Measurements from ENCODE around the gene CRX. TPM values are rescaled to one million over a fixed set of nuclear protein-coding genes. Genes with fewer than 3 reads are reported as not detected.

The CRX gene
- total RNA-seq, 1 experiment from 2014 or later: not detected

DNA sequence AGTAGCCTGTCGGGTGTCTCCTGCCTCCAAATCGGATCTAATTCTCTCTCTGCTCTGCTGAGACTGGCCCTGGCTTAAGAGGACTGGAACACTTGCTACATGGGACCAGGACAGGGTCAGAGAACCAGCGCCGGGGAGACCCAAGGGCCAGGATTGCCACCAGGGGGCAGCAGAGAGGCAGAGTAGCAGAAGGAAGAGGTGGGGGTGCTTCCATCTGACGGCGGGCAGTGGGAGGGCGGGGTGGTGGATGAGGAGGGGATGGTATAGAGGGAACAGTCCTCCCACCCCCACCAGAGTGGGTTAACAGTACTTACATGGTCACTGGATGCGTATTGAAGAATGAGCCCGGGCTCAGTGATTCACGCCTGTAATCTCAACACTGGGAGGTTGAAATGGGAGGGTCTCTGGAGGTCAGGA lies 31.3 kb upstream of the CRX start:
- Histone ChIP-seq H3K79me2 (ENCODE audit: low read depth) (no peaks in the 10 kb centered on the region), H3K9me2 (ENCODE audit: insufficient read depth) (no peaks in the 10 kb centered on the region), H2AFZ (peak overlapping the region; percentile 66; the same call in 1 of the 2 replicates), H4K20me1 (ENCODE audit: insufficient read depth) (no peaks in the 10 kb centered on the region), H3K4me1 (replicated peaks; ENCODE audit: insufficient read depth) (peaks cover 10% of the 10 kb centered on the region), H3K36me3 (ENCODE audit: low read depth) (no peaks in the 10 kb centered on the region), H3K27ac (peak overlapping the region; percentile 65), H3F3A (ENCODE audit: insufficient read depth, low read depth) (peaks cover 22% of the 10 kb centered on the region), H3K27me3 (ENCODE audit: insufficient read depth, low read depth) (no peaks in the 10 kb centered on the region), H3K4me2 (peak overlapping the region; percentile 74), H3K4me3 (peak overlapping the region; percentile 42; the same call in 1 of the 2 replicates), H3K9me3 (ENCODE audit: insufficient read depth, low read depth) (0 out of 2 replicates have a peak, but pooled peaks cover 4% of the 10 kb centered on the region)
- DNase-seq: peak; percentile 62 to 82
- POLR2A ChIA-PET (ENCODE audit: unreplicated experiment): no interaction called here
- TF ChIP-seq CTCF (conservative IDR thresholded peaks at IDR 0.05): peak; percentile 99
- TF ChIP-seq EZH2 (IDR thresholded peaks at IDR 0.05; ENCODE audit: low read depth): no peak
- intact Hi-C loops (cut with micrococcal nuclease; ENCODE audit: unreplicated experiment): loop anchor here (1.0 to 10.0 kb wide), 2 partner anchors 11 to 74 kb away; no protein-coding TSS in a partner anchor
- no TSS peak for BruUV-seq (replicated peaks)
- CTCF ChIA-PET: interaction anchor here (0.6 to 1.0 kb wide), 9 partner anchors 10 to 1761 kb away, joined by 3 to 8 read pairs (median 4); no protein-coding TSS in a partner anchor

DNA sequence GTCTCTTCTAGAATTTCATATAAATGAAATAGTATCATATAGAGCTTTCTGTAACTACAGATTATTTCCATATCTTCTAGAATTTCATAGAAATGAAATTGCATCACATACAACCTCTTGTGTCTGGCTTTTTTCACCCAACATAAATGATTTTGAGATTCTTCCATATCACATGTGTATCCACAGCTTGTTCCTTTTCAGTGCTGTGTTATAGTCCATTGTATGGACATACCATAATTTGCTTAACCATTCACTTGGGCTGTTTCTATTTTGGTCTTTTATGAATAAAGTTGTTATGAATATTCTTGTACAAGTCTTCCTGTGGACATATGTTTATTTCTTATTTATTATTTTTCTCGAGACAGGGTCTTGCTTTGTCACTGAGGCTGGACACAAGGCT lies 29.1 kb upstream of the CRX start:
- peaks cover 22% of the 10 kb centered on the region for H3F3A ChIP-seq (ENCODE audit: insufficient read depth, low read depth)
- H2AFZ ChIP-seq: no peak overlapping the region
- no peaks in the 10 kb centered on the region for H3K9me2 ChIP-seq (ENCODE audit: insufficient read depth)
- H3K4me2 ChIP-seq: no peak overlapping the region
- intact Hi-C loops (cut with micrococcal nuclease; ENCODE audit: unreplicated experiment): loop anchor here (10.0 kb wide), 1 partner anchor 72 kb away; no protein-coding TSS in a partner anchor
- no peaks in the 10 kb centered on the region for H4K20me1 ChIP-seq (ENCODE audit: insufficient read depth)
- POLR2A ChIA-PET (ENCODE audit: unreplicated experiment): interaction anchor here (0.7 kb wide), 1 partner anchor 411 kb away, joined by 3 read pairs; no protein-coding TSS in a partner anchor
- no peaks in the 10 kb centered on the region for H3K36me3 ChIP-seq (ENCODE audit: low read depth)
- H3K4me1 ChIP-seq (replicated peaks; ENCODE audit: insufficient read depth): peaks cover 10% of the 10 kb centered on the region
- H3K4me3 ChIP-seq: no peak overlapping the region
- TF ChIP-seq CTCF (conservative IDR thresholded peaks at IDR 0.05) (no peak), EZH2 (IDR thresholded peaks at IDR 0.05; ENCODE audit: low read depth) (no peak)
- H3K9me3 ChIP-seq (ENCODE audit: insufficient read depth, low read depth): 0 out of 2 replicates have a peak, but pooled peaks cover 4% of the 10 kb centered on the region
- H3K27me3 ChIP-seq (ENCODE audit: insufficient read depth, low read depth): no peaks in the 10 kb centered on the region
- CTCF ChIA-PET: no interaction called here
- BruUV-seq (replicated peaks): no TSS peak
- no peak overlapping the region for H3K27ac ChIP-seq
- H3K79me2 ChIP-seq (ENCODE audit: low read depth): no peaks in the 10 kb centered on the region
- DNase-seq: no peak

DNA sequence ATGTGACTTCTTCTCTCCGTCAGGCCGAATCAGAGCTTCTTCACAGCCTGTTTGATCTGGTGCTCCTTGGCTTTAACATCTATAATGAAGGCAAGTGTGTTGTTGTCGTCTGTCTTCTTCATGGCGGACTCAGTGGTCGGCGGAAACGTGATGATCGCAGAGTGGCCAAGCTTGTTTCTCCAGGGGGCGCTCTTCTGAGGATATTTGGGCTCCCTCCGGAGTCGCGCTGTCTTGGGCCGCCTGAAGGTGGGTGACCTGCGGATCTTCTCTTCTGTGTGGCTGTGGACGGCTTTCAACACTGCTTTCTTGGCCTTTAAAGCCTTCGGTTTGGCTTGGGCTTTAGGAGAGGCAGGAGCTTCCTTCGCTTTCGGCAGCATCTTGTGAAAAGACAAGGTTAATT lies 27.2 kb upstream of the CRX start:
- H3K79me2 ChIP-seq (ENCODE audit: low read depth): no peaks in the 10 kb centered on the region
- H3K4me3 ChIP-seq: no peak overlapping the region
- H3K27ac ChIP-seq: no peak overlapping the region
- peaks cover 13% of the 10 kb centered on the region for H3F3A ChIP-seq (ENCODE audit: insufficient read depth, low read depth)
- H3K9me3 ChIP-seq (ENCODE audit: insufficient read depth, low read depth): 0 out of 2 replicates have a peak, but pooled peaks cover 4% of the 10 kb centered on the region
- H3K9me2 ChIP-seq (ENCODE audit: insufficient read depth): no peaks in the 10 kb centered on the region
- ChIA-PET POLR2A (ENCODE audit: unreplicated experiment) (no interaction called here), CTCF (interaction anchor here (0.6 kb wide), 2 partner anchors 47 to 360 kb away, joined by 3 to 4 read pairs; no protein-coding TSS in a partner anchor)
- no peaks in the 10 kb centered on the region for H3K36me3 ChIP-seq (ENCODE audit: low read depth)
- no peak for TF ChIP-seq EZH2 (IDR thresholded peaks at IDR 0.05; ENCODE audit: low read depth)
- TF ChIP-seq CTCF (conservative IDR thresholded peaks at IDR 0.05): peak; percentile 24; the same call in 1 of the 2 replicates
- H3K4me1 ChIP-seq (replicated peaks; ENCODE audit: insufficient read depth): peaks cover 6% of the 10 kb centered on the region
- intact Hi-C loops (cut with micrococcal nuclease; ENCODE audit: unreplicated experiment): loop anchor here (10.0 kb wide), 1 partner anchor 70 kb away; no protein-coding TSS in a partner anchor
- H4K20me1 ChIP-seq (ENCODE audit: insufficient read depth): no peaks in the 10 kb centered on the region
- no peak for DNase-seq
- H3K27me3 ChIP-seq (ENCODE audit: insufficient read depth, low read depth): 0 out of 2 replicates have a peak, but pooled peaks cover 7% of the 10 kb centered on the region
- no peak overlapping the region for H3K4me2 ChIP-seq
- BruUV-seq (replicated peaks): no TSS peak
- H2AFZ ChIP-seq: no peak overlapping the region
